Hepatocyte (in vitro differentiated cells): ENCODE results near the gene CRIP2. TPM values are rescaled to one million over a fixed set of nuclear protein-coding genes. Genes with fewer than 3 reads are reported as not detected.
A peak's percentile ranks its signal among the peaks of the same experiment; 100 is the strongest.

ENCODE experiments used
- DNase-seq: peaks from one replicate; pipeline ENCODE4 v3.0.0-alpha.2; 2016; ENCODE audit warnings: low spot score
- H2AFZ ChIP-seq: fragments of 200-600 bp; sonication (generic); 2 replicates; pipeline ENCODE4 v1.6.0; 2016; ENCODE audit warnings: antibody characterized with exemption, mild to moderate bottlenecking
- H3K27ac ChIP-seq: fragments of 200-600 bp; sonication (generic); 2 replicates; pipeline ENCODE4 v1.5.1; 2016; ENCODE audit warnings: mild to moderate bottlenecking
- H3K27me3 ChIP-seq: fragments of 200-600 bp; sonication (generic); 2 replicates; pipeline ENCODE4 v1.6.1; 2016
- H3K36me3 ChIP-seq: fragments of 200-600 bp; sonication (generic); replicated peaks from 2 replicates; pipeline ENCODE4 v1.5.1; 2016; ENCODE audit warnings: low read depth; ENCODE audit not compliant: insufficient read depth
- H3K4me1 ChIP-seq: fragments of 200-600 bp; sonication (generic); 2 replicates; pipeline ENCODE4 v1.5.1; 2016; ENCODE audit warnings: mild to moderate bottlenecking, moderate library complexity; ENCODE audit not compliant: insufficient read depth
- H3K4me2 ChIP-seq: fragments of 200-600 bp; sonication (generic); 2 replicates; pipeline ENCODE4 v1.6.0; 2016
- H3K4me3 ChIP-seq: fragments of 200-600 bp; sonication (generic); 2 replicates; pipeline ENCODE4 v1.5.1; 2016; ENCODE audit warnings: mild to moderate bottlenecking
- H3K79me2 ChIP-seq: fragments of 200-600 bp; sonication (generic); 2 replicates; pipeline ENCODE4 v1.6.0; 2017; ENCODE audit warnings: mild to moderate bottlenecking
- H3K9me2 ChIP-seq: fragments of 200-600 bp; sonication (generic); replicated peaks from 2 replicates; pipeline ENCODE4 v1.6.0; 2017; ENCODE audit warnings: mild to moderate bottlenecking; ENCODE audit not compliant: insufficient read depth
- H3K9me3 ChIP-seq: fragments of 200-600 bp; sonication (generic); 2 replicates; pipeline ENCODE4 v1.5.1; 2016; ENCODE audit warnings: low read depth, mild to moderate bottlenecking
- H4K20me1 ChIP-seq: fragments of 200-600 bp; sonication (generic); 2 replicates; pipeline ENCODE4 v1.6.0; 2016; ENCODE audit warnings: mild to moderate bottlenecking; ENCODE audit not compliant: insufficient read depth, poor library complexity, severe bottlenecking
- EZH2 ChIP-seq: fragments of 200-600 bp; sonication (generic); IDR thresholded peaks from 2 replicates; pipeline ENCODE4 v1.6.1; 2016; ENCODE audit warnings: antibody characterized with exemption, mild to moderate bottlenecking, borderline replicate concordance
- EZH2phosphoT487 ChIP-seq: fragments of 200-600 bp; sonication (generic); IDR thresholded peaks from one replicate; pipeline ENCODE4 v1.6.1; 2018; ENCODE audit warnings: antibody characterized with exemption, mild to moderate bottlenecking, low read depth, moderate library complexity; ENCODE audit not compliant: unreplicated experiment, severe bottlenecking
- WGBS: methylation state at CpG from one replicate; pipeline ENCODE4 v1.1.6; 2016; ENCODE audit warnings: low lambda C conversion rate; ENCODE audit errors: missing lambda C conversion rate; 5-methylcytosine and 5-hydroxymethylcytosine counted together
- polyA plus RNA-seq: library from polyadenylated mRNA; unstranded; fragments of >200 nt; fragmentation: Nextera tagmentation; extraction: Ambion mirVana; gene quantifications from 2 replicates; pipeline ENCODE4 v1.2.1, GENCODE V29; 2016
- total RNA-seq: library from RNA; depleted of rRNA; stranded (reverse); fragments of >200 nt; gene quantifications from 2 replicates; pipeline ENCODE4 v1.2.3, GENCODE V29; 2014
- TF ChIP-seq, protein P1 (sequence below): fragments of 200-600 bp; sonication (generic); IDR thresholded peaks from 2 replicates; pipeline ENCODE4 v1.5.1; 2016; ENCODE audit warnings: antibody characterized with exemption, mild to moderate bottlenecking; ENCODE audit not compliant: poor library complexity

CRIP2 gene
- total and polyA plus RNA-seq, 2 experiments from 2014 or later: 8.3 to 29.1 TPM

DNA sequence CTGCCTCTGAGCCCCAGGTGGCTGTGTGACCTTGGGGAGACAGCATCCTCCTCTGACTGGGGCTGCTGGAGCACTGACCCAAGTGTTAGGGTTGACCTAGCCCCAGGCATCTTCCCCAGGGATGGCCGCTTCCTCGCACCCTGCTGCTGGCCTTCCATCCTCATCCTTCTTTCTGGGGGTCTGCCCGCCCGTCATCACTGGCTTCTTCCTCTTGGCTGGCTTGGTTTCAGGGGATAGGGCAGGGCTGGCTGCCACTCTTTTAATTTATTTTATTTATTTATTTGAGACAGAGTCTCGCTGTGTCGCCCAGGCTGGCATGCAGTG lies 19.9 kb downstream of the CRIP2 start:
- Histone ChIP-seq H3K27me3 (no peaks in the 10 kb centered on the region), H3K9me2 (no peaks in the 10 kb centered on the region), H3K27ac (no peak overlapping the region), H3K4me2 (no peak overlapping the region), H3K79me2 (no peaks in the 10 kb centered on the region), H4K20me1 (no peaks in the 10 kb centered on the region), H3K9me3 (no peaks in the 10 kb centered on the region), H3K4me3 (no peak overlapping the region), H3K4me1 (no peaks in the 10 kb centered on the region), H2AFZ (no peak overlapping the region), H3K36me3 (no peaks in the 10 kb centered on the region)
- TF ChIP-seq, protein P1, sequence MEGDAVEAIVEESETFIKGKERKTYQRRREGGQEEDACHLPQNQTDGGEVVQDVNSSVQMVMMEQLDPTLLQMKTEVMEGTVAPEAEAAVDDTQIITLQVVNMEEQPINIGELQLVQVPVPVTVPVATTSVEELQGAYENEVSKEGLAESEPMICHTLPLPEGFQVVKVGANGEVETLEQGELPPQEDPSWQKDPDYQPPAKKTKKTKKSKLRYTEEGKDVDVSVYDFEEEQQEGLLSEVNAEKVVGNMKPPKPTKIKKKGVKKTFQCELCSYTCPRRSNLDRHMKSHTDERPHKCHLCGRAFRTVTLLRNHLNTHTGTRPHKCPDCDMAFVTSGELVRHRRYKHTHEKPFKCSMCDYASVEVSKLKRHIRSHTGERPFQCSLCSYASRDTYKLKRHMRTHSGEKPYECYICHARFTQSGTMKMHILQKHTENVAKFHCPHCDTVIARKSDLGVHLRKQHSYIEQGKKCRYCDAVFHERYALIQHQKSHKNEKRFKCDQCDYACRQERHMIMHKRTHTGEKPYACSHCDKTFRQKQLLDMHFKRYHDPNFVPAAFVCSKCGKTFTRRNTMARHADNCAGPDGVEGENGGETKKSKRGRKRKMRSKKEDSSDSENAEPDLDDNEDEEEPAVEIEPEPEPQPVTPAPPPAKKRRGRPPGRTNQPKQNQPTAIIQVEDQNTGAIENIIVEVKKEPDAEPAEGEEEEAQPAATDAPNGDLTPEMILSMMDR: no peak
- TF ChIP-seq EZH2: no peak
- no peak for DNase-seq
- 94% methylated on average over 6 of the region's 6 CpGs for WGBS

- no peaks in the 10 kb centered on the region for H4K20me1 ChIP-seq
- no peaks in the 10 kb centered on the region for H3K9me2 ChIP-seq
- no peaks in the 10 kb centered on the region for H3K36me3 ChIP-seq
- WGBS: 85% methylated on average over 17 of the region's 18 CpGs
- H3K4me1 ChIP-seq: no peaks in the 10 kb centered on the region
- H3K9me3 ChIP-seq: no peaks in the 10 kb centered on the region
- TF ChIP-seq EZH2phosphoT487 (no peak), EZH2 (no peak)
- TF ChIP-seq, protein P1: no peak
- no peak overlapping the region for H3K4me2 ChIP-seq
- H2AFZ ChIP-seq: no peak overlapping the region
- DNase-seq: peak; percentile 8
- no peak overlapping the region for H3K4me3 ChIP-seq
- H3K27ac ChIP-seq: no peak overlapping the region
- H3K27me3 ChIP-seq: no peaks in the 10 kb centered on the region
- no peaks in the 10 kb centered on the region for H3K79me2 ChIP-seq
Observed at GRCh38 chr14:105495101-105495989, 20.7 kb downstream of the CRIP2 start.

- no peaks in the 10 kb centered on the region for H3K4me1 ChIP-seq
- no peaks in the 10 kb centered on the region for H3K36me3 ChIP-seq
- 86% methylated on average over 16 of the region's 18 CpGs for WGBS
- no peak for DNase-seq
- TF ChIP-seq EZH2phosphoT487 (no peak), EZH2 (no peak)
- TF ChIP-seq, protein P1: no peak
- H3K9me2 ChIP-seq: no peaks in the 10 kb centered on the region
- H3K27ac ChIP-seq: no peak overlapping the region
- H3K79me2 ChIP-seq: no peaks in the 10 kb centered on the region
- no peaks in the 10 kb centered on the region for H4K20me1 ChIP-seq
- no peaks in the 10 kb centered on the region for H3K9me3 ChIP-seq
- H2AFZ ChIP-seq: no peak overlapping the region
- H3K4me2 ChIP-seq: no peak overlapping the region
- H3K4me3 ChIP-seq: no peak overlapping the region
- no peaks in the 10 kb centered on the region for H3K27me3 ChIP-seq
Observed at GRCh38 chr14:105495990-105496830, 21.6 kb downstream of the CRIP2 start.
